DND-41 (cell line): Measurements from ENCODE around the gene NHEJ1.

ENCODE experiments used
- EZH2 ChIP-seq: IDR thresholded peaks from 3 replicates; pipeline ENCODE4 v1.6.1; 2012; ENCODE audit warnings: borderline replicate concordance, low read depth, mild to moderate bottlenecking, moderate library complexity, low read length, inconsistent platforms; ENCODE audit not compliant: severe bottlenecking
- TF ChIP-seq, protein P1 (sequence below): IDR thresholded peaks from 2 replicates; pipeline ENCODE4 v1.5.1; 2012; ENCODE audit warnings: borderline replicate concordance, low read length, moderate library complexity, mild to moderate bottlenecking; ENCODE audit not compliant: poor library complexity, severe bottlenecking; ENCODE audit errors: extremely low read depth

GRCh38 chr2:219206328-219207133 is 45.9 kb upstream of the NHEJ1 start, which contains the start of gene ZFAND2B:
- TF ChIP-seq, protein P1, sequence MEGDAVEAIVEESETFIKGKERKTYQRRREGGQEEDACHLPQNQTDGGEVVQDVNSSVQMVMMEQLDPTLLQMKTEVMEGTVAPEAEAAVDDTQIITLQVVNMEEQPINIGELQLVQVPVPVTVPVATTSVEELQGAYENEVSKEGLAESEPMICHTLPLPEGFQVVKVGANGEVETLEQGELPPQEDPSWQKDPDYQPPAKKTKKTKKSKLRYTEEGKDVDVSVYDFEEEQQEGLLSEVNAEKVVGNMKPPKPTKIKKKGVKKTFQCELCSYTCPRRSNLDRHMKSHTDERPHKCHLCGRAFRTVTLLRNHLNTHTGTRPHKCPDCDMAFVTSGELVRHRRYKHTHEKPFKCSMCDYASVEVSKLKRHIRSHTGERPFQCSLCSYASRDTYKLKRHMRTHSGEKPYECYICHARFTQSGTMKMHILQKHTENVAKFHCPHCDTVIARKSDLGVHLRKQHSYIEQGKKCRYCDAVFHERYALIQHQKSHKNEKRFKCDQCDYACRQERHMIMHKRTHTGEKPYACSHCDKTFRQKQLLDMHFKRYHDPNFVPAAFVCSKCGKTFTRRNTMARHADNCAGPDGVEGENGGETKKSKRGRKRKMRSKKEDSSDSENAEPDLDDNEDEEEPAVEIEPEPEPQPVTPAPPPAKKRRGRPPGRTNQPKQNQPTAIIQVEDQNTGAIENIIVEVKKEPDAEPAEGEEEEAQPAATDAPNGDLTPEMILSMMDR: no peak
- TF ChIP-seq EZH2: no peak
